ENCODE results near the gene DTNB.

Gene DTNB

DNA sequence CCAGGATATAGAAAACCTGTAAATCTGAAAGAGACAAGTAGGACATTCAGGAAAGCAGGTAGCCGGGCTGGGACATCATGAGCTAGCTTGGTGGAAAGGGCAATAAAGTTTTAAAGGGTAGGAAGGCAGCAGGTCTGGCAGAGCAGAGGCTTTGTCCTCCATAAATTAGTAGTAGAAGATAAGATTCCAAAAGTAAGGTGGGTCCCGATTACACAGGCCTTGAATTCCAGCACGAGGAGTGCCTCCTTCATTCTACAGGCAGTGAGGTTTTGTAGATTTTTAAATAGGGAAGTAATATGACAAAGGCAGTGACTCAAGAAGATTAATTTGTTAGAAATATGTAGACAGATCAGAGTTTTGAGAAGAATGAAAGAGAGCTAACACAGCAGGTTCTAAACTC lies 160.7 kb downstream of the DTNB start:
- Histone ChIP-seq H3K9me3 (ENCODE audit: control insufficient read depth, low read length) (no peaks in the 10 kb centered on the region), H3K27ac (ENCODE audit: low read depth, low read length, severe bottlenecking) (no peak overlapping the region), H3K4me3 (ENCODE audit: extremely low read depth, insufficient read depth, low read length, poor library complexity, severe bottlenecking) (no peak overlapping the region), H3K36me3 (ENCODE audit: control insufficient read depth, insufficient read depth, low read length) (no peaks in the 10 kb centered on the region), H3K4me1 (ENCODE audit: control insufficient read depth, insufficient read depth, low read length, poor library complexity, severe bottlenecking) (no peaks in the 10 kb centered on the region)
- WGBS, 2 experiments (ENCODE audit: insufficient coverage in 2 of 2) = 78 to 84% methylated on average over 2 to 3 of the region's 3 CpGs

GRCh38 chr2:25506226-25506625 lies 167.2 kb downstream of the DTNB start:
- H3K9me3 ChIP-seq (ENCODE audit: control insufficient read depth, low read length) = no peaks in the 10 kb centered on the region
- no peaks in the 10 kb centered on the region for H3K36me3 ChIP-seq (ENCODE audit: control insufficient read depth, insufficient read depth, low read length)
- no peaks in the 10 kb centered on the region for H3K4me1 ChIP-seq (ENCODE audit: control insufficient read depth, insufficient read depth, low read length, poor library complexity, severe bottlenecking)
- no peak overlapping the region for H3K4me3 ChIP-seq (ENCODE audit: extremely low read depth, insufficient read depth, low read length, poor library complexity, severe bottlenecking)
- H3K27ac ChIP-seq (ENCODE audit: low read depth, low read length, severe bottlenecking) = no peak overlapping the region
- WGBS, 2 experiments (ENCODE audit: insufficient coverage in 2 of 2) = no CpG with 5 or more reads among the region's 3 CpGs

DNA sequence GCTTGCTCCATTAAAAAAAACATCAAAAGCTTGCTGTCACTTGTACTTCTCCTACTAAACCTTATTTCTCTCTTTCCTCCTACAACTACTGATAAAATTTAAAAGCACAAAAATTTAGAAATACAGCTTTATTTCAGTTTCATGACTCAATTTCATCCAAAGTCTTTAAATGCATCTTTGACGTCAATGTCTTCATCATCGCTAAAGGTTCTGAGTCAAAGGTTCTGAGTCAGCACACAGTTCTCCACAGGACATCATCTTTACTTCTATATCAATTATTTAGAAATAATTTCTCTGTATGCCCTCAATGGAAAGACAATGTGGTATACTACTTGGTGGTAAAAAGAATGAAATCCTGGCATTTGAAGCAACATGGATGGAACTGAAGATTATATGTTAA lies 167.8 kb downstream of the DTNB start:
- Histone ChIP-seq H3K4me3 (ENCODE audit: extremely low read depth, insufficient read depth, low read length, poor library complexity, severe bottlenecking) (no peak overlapping the region), H3K36me3 (ENCODE audit: control insufficient read depth, insufficient read depth, low read length) (no peaks in the 10 kb centered on the region), H3K27ac (ENCODE audit: low read depth, low read length, severe bottlenecking) (no peak overlapping the region), H3K9me3 (ENCODE audit: control insufficient read depth, low read length) (no peaks in the 10 kb centered on the region), H3K4me1 (ENCODE audit: control insufficient read depth, insufficient read depth, low read length, poor library complexity, severe bottlenecking) (no peaks in the 10 kb centered on the region)
- WGBS, 2 experiments (ENCODE audit: insufficient coverage in 2 of 2) = 94 to 100% methylated on average over 2 of the region's 2 CpGs

DNA sequence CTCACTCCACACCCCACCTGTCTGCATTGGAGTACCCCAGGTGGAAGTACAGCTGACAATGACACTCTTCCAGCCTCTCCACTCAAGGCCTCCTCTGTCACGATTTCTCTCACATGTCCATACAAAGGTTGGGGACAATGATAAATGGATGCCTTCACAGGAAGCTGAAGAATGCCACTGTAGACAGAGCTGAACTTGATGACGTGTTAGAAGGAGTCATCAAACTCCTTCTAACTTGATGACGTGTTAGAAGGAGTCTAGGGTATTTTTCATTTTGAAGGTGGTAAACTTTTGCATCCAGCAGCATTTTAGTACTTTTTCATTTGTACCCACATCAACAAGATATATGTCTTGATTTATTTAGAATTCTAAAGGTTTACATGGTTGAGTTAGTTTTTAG lies 168.2 kb downstream of the DTNB start:
- Histone ChIP-seq H3K27ac (ENCODE audit: low read depth, low read length, severe bottlenecking) (no peak overlapping the region), H3K36me3 (ENCODE audit: control insufficient read depth, insufficient read depth, low read length) (no peaks in the 10 kb centered on the region), H3K9me3 (ENCODE audit: control insufficient read depth, low read length) (no peaks in the 10 kb centered on the region), H3K4me1 (ENCODE audit: control insufficient read depth, insufficient read depth, low read length, poor library complexity, severe bottlenecking) (no peaks in the 10 kb centered on the region), H3K4me3 (ENCODE audit: extremely low read depth, insufficient read depth, low read length, poor library complexity, severe bottlenecking) (no peak overlapping the region)
- 100% methylated on average over 1 of the region's 3 CpGs for WGBS, 2 experiments (ENCODE audit: insufficient coverage in 2 of 2)

GRCh38 chr2:25504266-25504665 lies 169.1 kb downstream of the DTNB start:
- Histone ChIP-seq H3K9me3 (ENCODE audit: control insufficient read depth, low read length) (no peaks in the 10 kb centered on the region), H3K4me1 (ENCODE audit: control insufficient read depth, insufficient read depth, low read length, poor library complexity, severe bottlenecking) (no peaks in the 10 kb centered on the region), H3K4me3 (ENCODE audit: extremely low read depth, insufficient read depth, low read length, poor library complexity, severe bottlenecking) (no peak overlapping the region), H3K36me3 (ENCODE audit: control insufficient read depth, insufficient read depth, low read length) (no peaks in the 10 kb centered on the region), H3K27ac (ENCODE audit: low read depth, low read length, severe bottlenecking) (no peak overlapping the region)
- WGBS, 2 experiments (ENCODE audit: insufficient coverage in 2 of 2) = 90 to 94% methylated on average over 2 of the region's 2 CpGs

DNA sequence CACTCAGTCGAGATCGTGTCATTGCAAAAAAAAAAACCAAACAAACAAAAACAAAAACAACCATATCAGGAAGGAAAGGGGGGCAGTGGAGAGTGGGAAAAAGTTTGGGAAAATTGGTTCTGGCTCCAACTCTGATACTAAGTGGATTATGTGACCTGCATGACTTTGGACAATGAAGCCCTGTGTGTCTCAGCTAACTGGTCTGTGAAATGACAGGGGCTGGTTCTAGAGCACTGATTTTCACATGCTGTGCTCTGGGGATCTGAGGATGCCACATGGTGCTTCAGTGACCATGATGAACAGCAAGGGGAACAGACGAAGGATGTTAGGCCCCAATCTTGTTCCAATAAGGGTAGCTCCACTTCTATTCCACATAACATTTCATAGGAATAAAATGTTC lies 174.2 kb downstream of the DTNB start:
- H3K36me3 ChIP-seq (ENCODE audit: control insufficient read depth, insufficient read depth, low read length) = no peaks in the 10 kb centered on the region
- H3K4me3 ChIP-seq (ENCODE audit: extremely low read depth, insufficient read depth, low read length, poor library complexity, severe bottlenecking) = no peak overlapping the region
- peaks cover 7% of the 10 kb centered on the region for H3K4me1 ChIP-seq (ENCODE audit: control insufficient read depth, insufficient read depth, low read length, poor library complexity, severe bottlenecking)
- no peak overlapping the region for H3K27ac ChIP-seq (ENCODE audit: low read depth, low read length, severe bottlenecking)
- no peaks in the 10 kb centered on the region for H3K9me3 ChIP-seq (ENCODE audit: control insufficient read depth, low read length)
- no CpG with 5 or more reads among the region's 3 CpGs for WGBS, 2 experiments (ENCODE audit: insufficient coverage in 2 of 2)

- H3K4me1 ChIP-seq (ENCODE audit: control insufficient read depth, insufficient read depth, low read length, poor library complexity, severe bottlenecking) = peaks cover 10% of the 10 kb centered on the region
- H3K9me3 ChIP-seq (ENCODE audit: control insufficient read depth, low read length) = no peaks in the 10 kb centered on the region
- H3K4me3 ChIP-seq (ENCODE audit: extremely low read depth, insufficient read depth, low read length, poor library complexity, severe bottlenecking) = no peak overlapping the region
- no peaks in the 10 kb centered on the region for H3K36me3 ChIP-seq (ENCODE audit: control insufficient read depth, insufficient read depth, low read length)
- 90 to 100% methylated on average over 1 of the region's 2 CpGs for WGBS, 2 experiments (ENCODE audit: insufficient coverage in 2 of 2)
- H3K27ac ChIP-seq (ENCODE audit: low read depth, low read length, severe bottlenecking) = no peak overlapping the region
Observed at GRCh38 chr2:25497918-25498407, 175.4 kb downstream of the DTNB start.

- Histone ChIP-seq H3K36me3 (ENCODE audit: control insufficient read depth, insufficient read depth, low read length) (no peaks in the 10 kb centered on the region), H3K27ac (ENCODE audit: low read depth, low read length, severe bottlenecking) (no peak overlapping the region), H3K9me3 (ENCODE audit: control insufficient read depth, low read length) (no peaks in the 10 kb centered on the region), H3K4me1 (ENCODE audit: control insufficient read depth, insufficient read depth, low read length, poor library complexity, severe bottlenecking) (peaks cover 10% of the 10 kb centered on the region), H3K4me3 (ENCODE audit: extremely low read depth, insufficient read depth, low read length, poor library complexity, severe bottlenecking) (no peak overlapping the region)
- 95 to 98% methylated on average over 4 to 5 of the region's 5 CpGs for WGBS, 2 experiments (ENCODE audit: insufficient coverage in 2 of 2)
Observed at GRCh38 chr2:25497229-25497917, 176.0 kb downstream of the DTNB start.

- WGBS, 2 experiments (ENCODE audit: insufficient coverage in 2 of 2) = no CpG with 5 or more reads among the region's 2 CpGs
- Histone ChIP-seq H3K4me3 (ENCODE audit: extremely low read depth, insufficient read depth, low read length, poor library complexity, severe bottlenecking) (no peak overlapping the region), H3K9me3 (ENCODE audit: control insufficient read depth, low read length) (no peaks in the 10 kb centered on the region), H3K4me1 (ENCODE audit: control insufficient read depth, insufficient read depth, low read length, poor library complexity, severe bottlenecking) (peaks cover 10% of the 10 kb centered on the region), H3K27ac (ENCODE audit: low read depth, low read length, severe bottlenecking) (peak overlapping the region; percentile 59), H3K36me3 (ENCODE audit: control insufficient read depth, insufficient read depth, low read length) (no peaks in the 10 kb centered on the region)
Observed at GRCh38 chr2:25494616-25495015, 178.8 kb downstream of the DTNB start.

- WGBS, 2 experiments (ENCODE audit: insufficient coverage in 2 of 2) = no CpG with 5 or more reads among the region's 1 CpG
- Histone ChIP-seq H3K27ac (ENCODE audit: low read depth, low read length, severe bottlenecking) (no peak overlapping the region), H3K9me3 (ENCODE audit: control insufficient read depth, low read length) (no peaks in the 10 kb centered on the region), H3K4me1 (ENCODE audit: control insufficient read depth, insufficient read depth, low read length, poor library complexity, severe bottlenecking) (peaks cover 10% of the 10 kb centered on the region), H3K4me3 (ENCODE audit: extremely low read depth, insufficient read depth, low read length, poor library complexity, severe bottlenecking) (no peak overlapping the region), H3K36me3 (ENCODE audit: control insufficient read depth, insufficient read depth, low read length) (no peaks in the 10 kb centered on the region)
Observed at GRCh38 chr2:25493207-25493606, 180.2 kb downstream of the DTNB start.

- Histone ChIP-seq H3K4me1 (ENCODE audit: control insufficient read depth, insufficient read depth, low read length, poor library complexity, severe bottlenecking) (peaks cover 10% of the 10 kb centered on the region), H3K9me3 (ENCODE audit: control insufficient read depth, low read length) (no peaks in the 10 kb centered on the region), H3K27ac (ENCODE audit: low read depth, low read length, severe bottlenecking) (no peak overlapping the region), H3K4me3 (ENCODE audit: extremely low read depth, insufficient read depth, low read length, poor library complexity, severe bottlenecking) (no peak overlapping the region), H3K36me3 (ENCODE audit: control insufficient read depth, insufficient read depth, low read length) (no peaks in the 10 kb centered on the region)
- 84 to 92% methylated on average over 2 to 3 of the region's 3 CpGs for WGBS, 2 experiments (ENCODE audit: insufficient coverage in 2 of 2)
Observed at GRCh38 chr2:25492726-25493125, 180.7 kb downstream of the DTNB start.
